Ramos (cell line): ENCODE measurements around the gene TTC6.
"Not testable (repeated sequence)": the region's sequence is repeated elsewhere in the genome, so short reads cannot be mapped to it uniquely, and the experiment has no call there.

Source experiments
- in situ Hi-C: fragments of 300-500 bp; cut with MboI; formaldehyde crosslinking; loops from one replicate; pipeline ENCODE4 v1.14.3; 2022; ENCODE audit warnings: low sequenced_read_pairs; ENCODE audit not compliant: unreplicated experiment

TTC6 gene, protein sequence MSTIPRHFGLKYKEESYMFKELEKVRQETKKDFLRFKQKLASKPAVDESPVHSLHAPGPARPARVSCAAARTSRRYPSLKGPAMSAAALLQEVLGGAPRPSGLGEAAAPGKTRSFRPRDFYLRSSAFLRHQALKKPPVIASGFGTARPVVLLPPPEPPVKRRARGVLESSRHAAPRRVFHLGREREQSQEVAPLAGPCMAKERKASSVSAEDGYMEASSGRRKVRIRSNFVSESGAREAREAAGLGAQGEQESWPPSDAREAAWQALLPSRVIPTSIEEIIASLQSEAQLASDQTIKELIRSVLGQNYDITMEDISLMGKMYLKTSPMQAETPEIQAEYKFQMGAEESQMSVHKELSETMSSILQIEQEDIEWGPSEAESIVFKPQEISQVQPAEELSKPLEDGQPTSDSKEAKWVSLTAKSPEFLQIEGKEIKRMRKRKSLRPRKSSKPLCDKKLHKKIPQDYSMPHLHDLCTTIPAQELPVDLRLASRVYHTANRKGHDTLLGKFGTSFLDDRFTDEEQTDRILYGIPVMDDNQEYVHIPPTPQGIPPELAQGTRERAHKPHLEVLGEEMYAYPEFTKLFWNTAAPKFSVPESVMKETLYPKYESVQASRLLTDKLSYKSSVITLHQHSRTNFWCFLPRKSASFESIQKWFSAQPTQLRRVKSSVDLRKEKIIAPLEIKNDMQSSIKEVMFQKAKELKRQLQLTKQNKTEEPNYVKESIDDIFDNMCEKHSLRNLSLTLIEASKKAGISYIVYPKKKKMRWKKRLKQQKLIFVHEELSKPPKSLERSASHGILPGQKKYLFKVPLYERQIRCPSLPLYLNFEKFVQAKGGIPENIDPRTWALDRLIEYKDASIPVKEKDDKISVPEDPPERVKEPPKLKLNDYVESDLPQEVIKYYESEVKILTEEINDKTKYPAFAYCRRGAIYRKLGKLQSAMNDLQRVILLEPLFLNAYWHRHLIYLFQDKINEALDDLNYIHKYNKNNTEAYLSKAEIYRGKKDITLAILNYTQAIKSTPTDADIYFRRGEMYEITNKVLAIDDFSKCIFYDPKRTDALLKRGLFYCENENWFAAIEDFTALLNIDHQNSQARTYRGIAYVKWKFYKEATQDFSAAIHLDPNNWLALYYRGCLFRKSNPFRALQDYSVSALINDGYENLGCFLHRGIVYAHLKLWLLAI (N-terminal part only)

DNA sequence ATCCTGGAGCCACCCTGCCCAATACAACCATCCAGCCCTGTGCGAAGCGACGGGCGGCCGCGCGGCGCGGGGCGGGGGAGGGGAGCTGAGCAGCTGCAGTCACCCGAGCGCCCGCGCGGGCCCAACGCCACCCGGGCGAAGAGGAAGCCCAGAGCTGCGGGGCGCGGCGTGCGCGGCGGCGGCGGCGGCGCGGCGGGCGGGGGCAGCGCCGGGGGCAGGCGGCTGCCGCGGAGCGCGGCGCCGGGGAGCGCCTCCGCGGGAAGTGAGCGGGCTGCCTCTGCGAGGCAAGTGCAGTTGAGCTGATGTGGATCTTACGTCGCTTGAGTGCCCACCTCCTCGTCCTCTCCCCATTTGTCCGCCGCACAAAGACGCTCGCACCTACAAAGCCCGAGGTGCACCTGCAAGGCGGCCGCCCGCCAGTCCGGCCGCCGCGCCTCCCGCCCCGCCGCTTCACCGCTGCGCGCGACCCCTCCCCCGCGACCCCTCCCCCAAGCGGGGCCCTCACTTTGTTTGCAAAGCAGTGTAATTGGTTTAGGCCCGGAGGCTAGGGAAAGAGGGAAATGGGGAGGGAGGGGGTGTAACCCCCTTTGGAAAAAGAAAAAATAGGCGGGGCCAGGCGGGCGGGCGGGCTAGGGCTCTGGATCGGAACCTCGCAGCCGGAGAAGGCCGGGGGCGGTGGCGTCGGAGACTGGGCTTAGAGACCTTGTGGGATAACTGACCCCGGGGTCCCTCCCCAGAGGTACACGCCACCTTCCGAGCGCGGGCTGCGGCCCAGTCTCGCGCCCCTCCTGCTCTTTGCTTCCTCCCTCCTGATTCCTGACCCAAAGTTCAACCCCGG, at the start of gene TTC6, which contains the start of gene FOXA1:
TSS of gene TTC6 (plus strand) at position 659 of the 838 bp plus-strand sequence. CDS start 26,436 bp downstream, outside the sequence.
TSS of gene FOXA1 (minus strand) at position 279 of the 838 bp plus-strand sequence. CDS start at position 2, 277 bp downstream.
- in situ Hi-C loops, result no loop called here

DNA sequence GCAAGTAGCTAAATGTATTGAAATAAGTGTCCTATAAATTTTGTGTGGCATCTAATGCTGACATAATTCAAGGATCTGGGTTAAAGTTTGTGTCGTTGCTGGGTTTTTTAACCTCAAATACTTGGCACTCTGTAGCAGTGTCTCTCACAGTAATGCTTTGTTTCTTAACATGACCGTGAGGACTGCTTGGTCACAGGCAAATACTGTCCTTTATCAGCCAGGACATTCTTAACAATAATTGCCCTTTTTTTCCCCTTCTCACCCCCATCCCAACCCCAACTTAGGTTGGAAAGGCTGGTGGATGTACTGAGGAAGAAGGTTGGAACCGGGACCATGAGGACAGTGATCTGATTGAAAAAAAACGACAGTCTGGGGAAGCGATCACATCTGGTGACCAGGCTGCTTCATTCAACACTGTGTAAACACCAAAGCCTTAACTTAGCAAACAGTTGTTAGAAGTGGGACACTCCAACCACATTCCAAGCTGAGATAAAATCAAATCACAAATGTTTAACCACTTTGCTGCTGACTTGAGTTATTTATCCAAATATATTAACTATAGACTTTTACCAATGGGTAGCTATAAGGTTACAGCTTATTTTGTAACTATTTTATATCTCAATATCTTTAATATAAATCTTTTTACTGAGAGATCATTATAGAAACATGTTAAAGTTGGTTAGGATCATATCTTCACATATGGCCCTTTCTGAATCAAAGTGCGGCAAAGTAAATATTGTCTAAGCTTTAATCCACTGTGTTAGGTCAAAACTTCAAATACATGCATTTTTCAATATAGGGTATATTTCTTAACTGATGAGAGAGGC, 48.6 kb upstream of the TTC6 start:
- in situ Hi-C loops, result no loop called here

DNA sequence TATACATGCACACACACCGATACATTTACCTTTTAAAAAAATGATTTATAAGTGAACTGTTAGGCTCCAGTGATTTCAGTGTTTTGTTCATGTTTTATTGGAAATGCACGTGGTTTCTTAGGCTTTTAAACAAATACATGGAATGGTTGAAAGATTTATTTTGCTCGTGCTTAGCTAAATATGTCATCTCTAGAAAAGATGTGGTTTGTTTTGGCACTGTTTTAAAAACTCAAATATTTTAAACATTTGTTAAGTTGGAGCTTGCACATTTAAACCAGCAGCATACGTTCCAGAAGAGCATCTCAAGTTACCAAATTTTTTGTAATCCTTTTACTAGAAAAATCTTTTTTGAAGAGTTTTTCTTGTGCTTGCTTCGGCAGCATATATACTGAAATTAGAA, 44.9 kb upstream of the TTC6 start:
- in situ Hi-C loops, result no loop called here

DNA sequence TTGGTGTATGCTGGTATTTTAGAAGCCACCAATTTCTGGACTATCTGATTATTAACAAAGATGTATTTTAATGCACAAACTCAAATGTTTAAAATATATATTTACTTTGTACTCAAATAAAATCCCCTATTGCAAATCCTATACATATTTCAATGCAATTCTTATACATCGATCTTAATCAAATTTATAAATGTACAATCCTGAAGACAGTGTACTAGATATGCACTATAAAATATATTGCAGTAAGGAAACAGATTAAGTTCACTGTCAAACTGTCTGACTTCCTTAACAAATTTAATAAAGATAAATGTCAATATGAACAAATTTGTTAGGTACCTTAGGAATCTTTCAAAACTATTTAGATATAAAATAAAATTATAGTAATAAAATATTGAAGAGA, 44.3 kb upstream of the TTC6 start:
- in situ Hi-C loops, result no loop called here

DNA sequence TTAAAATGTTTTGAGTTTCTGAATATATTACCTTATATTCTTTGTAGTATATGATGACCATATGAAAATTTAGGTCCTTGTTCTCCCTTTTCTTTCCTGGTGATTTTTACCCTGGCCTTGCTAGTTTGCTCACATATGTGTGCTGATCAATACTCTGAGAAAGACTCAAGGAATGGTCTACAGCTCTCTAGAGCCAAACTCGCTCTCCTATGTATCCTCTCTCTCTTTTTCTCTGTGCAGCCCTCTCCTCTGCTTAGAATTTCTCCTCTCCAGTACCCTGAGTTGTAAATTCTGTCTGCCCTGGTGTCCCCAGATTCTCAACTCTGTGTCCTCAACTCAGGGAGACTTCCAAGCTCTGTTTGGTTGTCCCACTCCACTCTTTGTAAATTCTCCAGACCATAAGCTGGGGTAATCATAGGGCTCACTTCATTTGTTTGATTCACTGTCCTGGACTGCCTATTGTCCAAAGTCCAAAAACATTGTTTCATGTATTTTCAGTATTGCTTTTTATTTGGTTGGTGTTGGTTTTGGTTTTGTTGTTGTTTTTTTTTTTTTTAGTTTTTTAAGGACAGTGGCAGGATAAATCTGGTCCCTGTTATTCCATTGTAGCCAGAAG, 41.4 kb upstream of the TTC6 start:
- in situ Hi-C loops, result no loop called here

DNA sequence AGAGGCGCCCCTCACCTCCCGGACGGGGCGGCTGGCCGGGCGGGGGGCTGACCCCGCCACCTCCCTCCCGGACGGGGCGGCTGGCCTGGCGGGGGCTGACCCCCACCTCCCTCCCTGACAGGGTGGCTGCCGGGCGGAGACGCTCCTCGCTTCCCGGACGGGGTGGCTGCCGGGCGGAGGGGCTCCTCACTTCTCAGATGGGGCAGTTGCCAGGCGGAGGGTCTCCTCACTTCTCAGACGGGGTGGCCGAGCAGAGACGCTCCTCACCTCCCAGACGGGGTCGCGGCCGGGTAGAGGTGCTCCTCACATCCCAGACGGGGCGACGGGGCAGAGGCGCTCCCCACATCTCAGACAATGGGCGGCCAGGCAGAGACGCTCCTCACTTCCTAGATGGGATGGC, 39.8 kb upstream of the TTC6 start:
- in situ Hi-C loops, result not testable (repeated sequence)

DNA sequence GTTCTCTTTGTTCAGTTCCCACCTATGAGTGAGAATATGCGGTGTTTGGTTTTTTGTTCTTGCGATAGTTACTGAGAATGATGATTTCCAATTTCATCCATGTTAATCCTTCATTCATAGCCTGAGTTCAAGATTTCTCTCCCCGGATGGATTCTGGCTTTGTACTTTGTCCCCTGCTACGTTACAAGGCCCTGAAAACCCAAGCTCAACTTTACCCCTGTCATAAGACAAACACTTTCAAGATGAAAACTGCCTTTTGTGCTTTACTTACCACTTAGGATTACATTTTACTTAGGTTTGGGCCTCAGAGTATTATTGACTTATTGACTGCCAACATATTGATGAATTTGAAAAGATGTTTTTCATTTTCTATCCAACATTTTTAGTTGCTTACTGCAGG, 36.7 kb upstream of the TTC6 start:
- in situ Hi-C loops, result no loop called here

DNA sequence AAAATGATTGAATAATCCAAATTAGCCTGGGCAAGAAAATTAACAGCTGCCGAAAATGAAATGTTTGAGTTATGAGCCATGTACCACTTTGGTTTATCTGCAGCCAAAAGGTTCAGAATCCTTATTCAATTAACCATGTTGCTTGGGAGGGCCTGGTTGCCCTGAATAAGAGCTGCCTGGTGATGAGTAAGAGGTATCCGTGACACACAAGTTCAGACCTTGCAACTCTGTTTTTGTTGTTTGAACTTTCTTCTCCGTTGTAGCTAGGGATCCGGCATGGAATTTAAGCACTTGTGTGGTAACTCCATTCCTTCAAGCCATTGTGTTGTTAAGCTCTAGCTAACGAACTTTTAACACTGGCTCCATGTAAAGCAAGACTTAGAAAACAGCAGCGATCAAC, 36.0 kb upstream of the TTC6 start:
- in situ Hi-C loops, result no loop called here

DNA sequence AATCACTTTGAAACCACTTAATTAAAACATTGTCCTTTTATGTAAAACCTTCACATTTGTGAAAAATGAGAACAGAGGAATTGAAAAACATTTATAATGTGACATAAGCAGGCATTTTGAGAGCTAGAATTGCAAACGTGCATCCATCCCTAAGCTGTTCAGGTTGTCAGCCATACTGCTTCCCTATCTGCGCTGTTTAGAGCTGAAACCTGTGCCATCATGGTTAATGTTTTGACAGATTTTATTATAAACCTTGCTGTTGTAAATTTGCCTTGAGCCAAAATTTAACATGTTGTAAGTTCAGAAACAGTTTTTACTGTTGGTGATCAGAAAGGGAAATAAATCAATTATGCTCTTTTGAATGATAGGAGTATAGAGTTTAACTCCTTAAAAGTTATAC, 32.2 kb upstream of the TTC6 start:
- in situ Hi-C loops, result no loop called here

DNA sequence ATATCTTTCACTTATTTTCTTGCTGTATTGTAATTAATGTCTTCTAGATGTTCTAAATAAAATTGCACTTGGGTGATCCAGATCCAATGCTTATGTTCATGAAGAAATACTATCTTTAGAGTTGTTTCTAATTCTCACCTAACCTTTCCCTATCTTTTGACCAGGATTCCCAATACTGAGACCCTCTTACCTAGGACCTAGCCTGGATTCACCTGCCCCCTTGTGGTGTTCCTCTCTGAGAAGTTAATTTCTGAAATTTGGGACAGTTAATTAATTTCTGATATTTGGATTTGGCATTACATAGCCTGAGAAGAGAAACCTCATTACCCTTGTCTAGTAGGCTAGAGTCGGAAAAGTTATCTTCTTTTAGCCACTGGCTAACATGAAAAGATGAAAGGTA, 29.9 kb upstream of the TTC6 start:
- in situ Hi-C loops, result no loop called here

DNA sequence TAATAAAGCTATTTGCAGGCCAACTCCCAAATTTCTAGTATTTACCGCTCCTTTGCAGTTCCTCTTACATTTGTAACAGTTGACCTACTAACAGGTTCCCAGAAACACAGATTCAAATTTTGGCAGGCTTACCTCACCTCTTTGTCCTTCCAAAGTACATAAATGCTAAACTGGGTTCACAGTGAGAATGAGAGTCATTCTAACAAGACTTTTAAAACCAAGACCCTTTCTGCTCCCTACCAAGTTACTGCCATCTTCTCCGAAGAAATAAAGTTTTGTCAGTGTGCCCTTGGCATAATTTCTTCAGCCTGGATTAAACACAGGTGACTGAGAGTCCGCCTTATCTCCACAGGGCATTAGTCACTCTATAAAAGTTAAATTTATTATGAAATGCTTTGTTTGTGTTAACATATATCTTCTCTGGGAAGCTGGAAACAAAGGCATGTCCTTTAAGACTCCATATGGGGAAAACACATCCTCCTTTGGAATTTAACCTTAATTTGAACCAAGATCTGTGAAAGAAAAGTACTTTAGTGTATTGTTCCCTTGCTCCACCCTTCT, 28.5 kb upstream of the TTC6 start:
- in situ Hi-C loops, result no loop called here

DNA sequence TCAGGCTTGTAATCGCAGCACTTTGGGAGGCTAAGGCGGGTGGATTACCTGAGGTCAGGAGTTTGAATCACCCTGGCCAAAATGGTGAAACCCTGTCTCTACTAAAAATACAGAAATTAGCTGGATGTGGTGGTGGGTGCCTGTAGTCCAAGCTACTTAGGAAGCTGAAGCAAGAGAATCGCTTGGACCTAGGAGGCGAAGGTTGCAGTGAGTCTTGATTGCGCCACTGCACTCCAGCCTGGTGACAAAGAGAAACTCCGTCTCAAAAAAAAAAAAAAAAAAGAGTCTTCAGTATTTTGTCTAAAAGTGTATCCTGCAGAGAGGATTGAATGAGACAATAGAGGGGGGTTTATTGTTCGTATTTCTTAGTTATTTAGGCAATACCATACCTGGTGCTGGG, 25.7 kb upstream of the TTC6 start:
- in situ Hi-C loops, result no loop called here

DNA sequence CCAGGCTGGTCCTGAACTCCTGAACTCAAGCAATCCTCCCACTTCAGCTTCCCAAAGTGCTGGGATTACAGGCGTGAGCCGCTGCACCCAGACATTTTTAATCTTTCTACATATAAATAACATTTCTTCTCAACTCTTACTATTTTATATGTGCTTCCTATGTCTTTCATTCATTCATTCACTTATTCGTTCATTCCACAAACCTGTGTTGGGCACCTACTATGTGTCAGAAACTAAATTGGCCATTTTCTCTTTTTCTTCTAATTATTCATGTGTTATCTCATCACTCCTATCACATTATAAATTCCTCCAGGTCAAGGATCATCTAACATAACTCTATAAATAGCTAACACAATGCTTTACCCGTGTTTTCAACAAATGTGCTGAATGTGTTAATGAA, 24.0 kb upstream of the TTC6 start:
- in situ Hi-C loops, result no loop called here

DNA sequence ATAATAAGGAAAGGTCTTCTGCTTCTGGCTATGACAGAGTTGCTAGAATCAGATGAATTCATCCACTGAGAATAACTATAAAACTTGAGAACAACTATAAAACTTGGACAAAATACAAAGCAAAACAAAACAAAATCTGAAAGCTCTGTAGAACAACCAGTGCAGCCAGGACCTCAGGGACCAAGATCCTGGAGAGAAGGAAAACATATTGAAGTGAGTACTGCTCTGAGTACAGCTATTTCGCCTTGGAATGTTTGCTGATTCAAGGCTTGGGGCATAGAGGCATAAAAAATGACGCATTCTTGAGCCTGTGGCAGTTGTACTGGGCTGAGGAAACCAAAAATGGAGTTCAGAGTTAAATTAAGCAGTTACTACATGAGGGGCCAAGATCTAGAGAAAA, 22.1 kb upstream of the TTC6 start:
- in situ Hi-C loops, result no loop called here

DNA sequence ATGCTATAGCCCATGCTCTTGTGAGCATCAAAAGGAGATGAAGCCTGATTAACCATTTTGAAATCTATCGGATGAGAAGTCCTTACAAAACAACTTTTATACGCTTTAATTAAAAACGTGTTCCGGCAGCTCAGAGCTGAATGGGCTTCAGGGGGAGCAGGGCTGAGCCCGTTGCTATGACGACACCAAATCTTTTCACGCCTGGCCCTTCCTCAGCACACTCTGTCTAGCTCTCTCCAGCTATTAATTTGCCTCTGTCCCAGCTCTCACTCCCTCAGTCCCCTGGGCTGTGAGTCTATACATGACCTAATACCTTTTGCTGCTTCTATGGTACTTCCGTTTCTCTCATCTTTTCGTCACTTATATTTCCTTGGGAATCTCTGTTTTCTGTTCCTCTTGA, 16.2 kb upstream of the TTC6 start:
- in situ Hi-C loops, result no loop called here

DNA sequence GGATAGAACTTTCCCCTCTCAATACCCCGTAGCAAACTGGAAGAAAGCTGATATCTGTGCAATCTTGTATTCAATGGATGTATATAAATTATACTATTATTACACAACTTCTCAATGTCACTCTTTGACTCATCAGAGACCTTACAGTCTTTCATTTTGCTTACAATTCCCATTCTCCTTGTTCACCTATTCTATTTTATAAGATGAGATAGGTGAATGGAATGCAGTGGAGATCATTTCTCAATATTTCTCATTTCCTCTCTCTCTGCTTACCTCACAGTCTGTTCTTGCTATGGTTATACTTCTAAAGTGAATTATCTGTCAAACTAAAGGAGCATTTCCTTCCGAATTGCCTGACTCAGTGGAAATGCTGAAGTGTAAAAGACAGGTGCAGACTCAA, 15.3 kb upstream of the TTC6 start:
- in situ Hi-C loops, result loop anchor here (10.0 kb wide), 1 partner anchor 345 kb away; no protein-coding TSS in a partner anchor

DNA sequence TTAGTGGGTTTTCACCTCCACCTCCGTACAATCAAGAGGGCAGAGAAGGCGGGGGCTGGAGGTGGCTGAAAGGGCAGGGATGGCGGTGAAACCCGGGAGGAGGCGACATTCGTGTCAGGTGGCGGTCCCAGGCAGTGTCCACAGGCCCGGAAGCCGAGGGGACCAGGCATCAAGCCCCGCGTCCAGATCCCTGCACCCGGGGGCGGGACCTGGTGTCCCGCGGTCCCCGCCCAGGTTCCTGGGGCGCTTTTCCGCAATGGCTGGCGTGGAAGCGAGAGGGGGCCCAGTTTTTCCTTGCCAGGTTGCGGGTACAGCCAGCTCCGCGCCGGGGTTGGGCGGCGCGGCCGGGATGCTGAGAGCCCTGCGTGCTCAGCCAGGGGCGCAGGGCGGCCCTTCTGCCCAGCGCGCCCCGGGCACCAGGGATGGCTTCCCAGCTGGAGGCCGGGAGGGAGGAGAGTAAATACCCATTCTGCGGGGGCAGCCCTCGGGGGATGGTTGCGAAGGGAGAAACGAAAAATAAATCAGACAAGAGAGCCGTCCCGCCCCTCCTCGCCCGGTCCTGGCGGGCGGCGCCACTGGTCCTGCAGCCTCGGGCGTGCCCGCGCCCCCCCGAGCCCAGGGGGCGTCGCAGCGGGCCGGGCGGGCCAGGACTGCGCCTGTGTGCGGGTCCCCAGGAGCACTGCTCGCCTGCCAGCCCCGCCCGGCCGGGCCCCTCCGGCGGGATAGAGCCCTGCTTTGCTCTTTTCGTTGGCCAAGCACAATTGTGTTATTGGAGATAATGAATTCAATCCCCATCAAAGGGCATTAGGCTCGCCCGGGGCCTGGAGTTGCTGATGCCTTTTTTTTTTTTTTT, 11.8 kb upstream of the TTC6 start:
- in situ Hi-C loops, result loop anchor here (10.0 kb wide), 1 partner anchor 349 kb away; no protein-coding TSS in a partner anchor
